ENCODE results near the gene PSMA5.
"Not testable (repeated sequence)": the region's sequence is repeated elsewhere in the genome, so short reads cannot be mapped to it uniquely, and the experiment has no call there.

PSMA5 gene

GRCh38 chr1:109377698-109378097, 48.5 kb downstream of the PSMA5 start:
- DNase-seq (ENCODE audit: low read depth), result no peak
- H3K4me3 ChIP-seq (ENCODE audit: low read depth, low read length), result no peak overlapping the region
- TF ChIP-seq CTCF (IDR thresholded peaks at IDR 0.05; ENCODE audit: low read depth, low read length) (no peak), MAX (IDR thresholded peaks at IDR 0.05; ENCODE audit: low read depth, low read length) (no peak), MYC (IDR thresholded peaks at IDR 0.05; ENCODE audit: low read depth, low read length) (no peak), POLR2A (IDR thresholded peaks at IDR 0.05; ENCODE audit: extremely low read depth, insufficient read length) (no peak)

- not testable (repeated sequence) for DNase-seq (ENCODE audit: low read depth); H3K4me3 ChIP-seq (ENCODE audit: low read depth, low read length)
Measured at GRCh38 chr1:109373696-109374095, 52.6 kb downstream of the PSMA5 start.

- H3K4me3 ChIP-seq (ENCODE audit: low read depth, low read length), result no peak overlapping the region
- DNase-seq (ENCODE audit: low read depth), result peak; percentile 8
- TF ChIP-seq MYC (IDR thresholded peaks at IDR 0.05; ENCODE audit: low read depth, low read length) (no peak), POLR2A (IDR thresholded peaks at IDR 0.05; ENCODE audit: extremely low read depth, insufficient read length) (no peak), MAX (IDR thresholded peaks at IDR 0.05; ENCODE audit: low read depth, low read length) (no peak), CTCF (IDR thresholded peaks at IDR 0.05; ENCODE audit: low read depth, low read length) (no peak)
Measured at GRCh38 chr1:109373126-109373525, 53.1 kb downstream of the PSMA5 start.

- H3K4me3 ChIP-seq (ENCODE audit: low read depth, low read length), result no peak overlapping the region
- TF ChIP-seq CTCF (IDR thresholded peaks at IDR 0.05; ENCODE audit: low read depth, low read length), result no peak
- no peak for TF ChIP-seq MAX (IDR thresholded peaks at IDR 0.05; ENCODE audit: low read depth, low read length)
- no peak for TF ChIP-seq POLR2A (IDR thresholded peaks at IDR 0.05; ENCODE audit: extremely low read depth, insufficient read length)
- TF ChIP-seq MYC (IDR thresholded peaks at IDR 0.05; ENCODE audit: low read depth, low read length), result no peak
- no peak for DNase-seq (ENCODE audit: low read depth)
Measured at GRCh38 chr1:109372281-109372680, 54.0 kb downstream of the PSMA5 start.

GRCh38 chr1:109371341-109371739, 54.9 kb downstream of the PSMA5 start:
- TF ChIP-seq MYC (IDR thresholded peaks at IDR 0.05; ENCODE audit: low read depth, low read length) (peak; percentile 56; the same call in 1 of the 2 replicates), MAX (IDR thresholded peaks at IDR 0.05; ENCODE audit: low read depth, low read length) (peak; percentile 87), CTCF (IDR thresholded peaks at IDR 0.05; ENCODE audit: low read depth, low read length) (no peak), POLR2A (IDR thresholded peaks at IDR 0.05; ENCODE audit: extremely low read depth, insufficient read length) (no peak)
- peak; percentile 49 for DNase-seq (ENCODE audit: low read depth)
- H3K4me3 ChIP-seq (ENCODE audit: low read depth, low read length), result no peak overlapping the region

GRCh38 chr1:109370712-109371340, 55.4 kb downstream of the PSMA5 start:
- peak; percentile 60 for DNase-seq (ENCODE audit: low read depth)
- no peak overlapping the region for H3K4me3 ChIP-seq (ENCODE audit: low read depth, low read length)
- TF ChIP-seq CTCF (IDR thresholded peaks at IDR 0.05; ENCODE audit: low read depth, low read length), result no peak
- TF ChIP-seq MAX (IDR thresholded peaks at IDR 0.05; ENCODE audit: low read depth, low read length), result no peak
- no peak for TF ChIP-seq POLR2A (IDR thresholded peaks at IDR 0.05; ENCODE audit: extremely low read depth, insufficient read length)
- TF ChIP-seq MYC (IDR thresholded peaks at IDR 0.05; ENCODE audit: low read depth, low read length), result no peak

Data from NB4 (cell line).